A549 (cell line): ENCODE data around the gene ZNF569. TPM values are rescaled to one million over a fixed set of nuclear protein-coding genes. Genes with fewer than 3 reads are reported as not detected.

ENCODE experiments used
- ATAC-seq, 2 experiments: fragments of 200-7000 bp in 1 of 2; fragments of >200 bp in 1 of 2; cut with Nextera tagmentation in 1 of 2; cut with Tn5 transposase in 1 of 2; 3 replicates each; pipeline versions ENCODE4 v1.8.0 to v1.9.1; 2018 to 2020; ENCODE audit warnings: mild to moderate bottlenecking in 1 of 2, moderate library complexity in 1 of 2
- CTCF ChIA-PET: fragments of 300-600 bp; sonication (Branson Sonifier 250); formaldehyde crosslinking; extraction: SDS; loops from one replicate; lab custom pipeline; 2021; ENCODE audit warnings: antibody characterized with exemption, inconsistent platforms; lab: Yijun Ruan, JAX
- POLR2A ChIA-PET: fragments of 350-600 bp; formaldehyde crosslinking; extraction: SDS; loops from one replicate; lab custom pipeline; 2021; ENCODE audit warnings: antibody characterized with exemption, inconsistent platforms; lab: Yijun Ruan, JAX
- DNase-seq, 2 experiments: peaks; one replicate each; pipeline versions ENCODE4 v3.0.0 to v3.0.0-alpha.2; 2011 to 2016; ENCODE audit warnings: low read depth in 1 of 2, low spot score in 1 of 2
- FAIRE-seq: peaks from 2 replicates; lab custom pipeline; 2011; peaks lifted over from hg19 to GRCh38; lab: Jason Lieb, UNC
- H3K27ac ChIP-seq, 2 experiments: fragments of >200 bp; sonication (Bioruptor Twin); formaldehyde crosslinking; 3 replicates each; pipeline ENCODE4 v1.5.1; 2016 to 2017
- H3K4me1 ChIP-seq: fragments of >200 bp; sonication (Bioruptor Twin); formaldehyde crosslinking; 3 replicates; pipeline ENCODE4 v1.6.1; 2016
- H3K4me2 ChIP-seq: fragments of >200 bp; sonication (Bioruptor Twin); formaldehyde crosslinking; 3 replicates; pipeline ENCODE4 v1.6.1; 2016
- H3K4me3 ChIP-seq: fragments of >200 bp; sonication (Bioruptor Twin); formaldehyde crosslinking; 3 replicates; pipeline ENCODE4 v1.5.1; 2016
- H3K9me3 ChIP-seq: fragments of >200 bp; sonication (Bioruptor Twin); formaldehyde crosslinking; 3 replicates; pipeline ENCODE4 v1.6.1; 2016
- ATOH8 ChIP-seq: fragments of 250-450 bp; sonication (Bioruptor Pico); IDR thresholded peaks from 2 replicates; pipeline ENCODE4 v1.5.0; 2020; ENCODE audit warnings: low read depth, mild to moderate bottlenecking, moderate library complexity
- BCL3 ChIP-seq: fragments of >200 bp; sonication (Bioruptor Twin); formaldehyde crosslinking; IDR thresholded peaks from 3 replicates; pipeline ENCODE4 v1.6.1; 2016
- CBX8 ChIP-seq: fragments of 200-600 bp; sonication (generic); IDR thresholded peaks from 2 replicates; pipeline ENCODE4 v1.6.1; 2016
- CEBPB ChIP-seq, 2 experiments: fragments of >200 bp in 1 of 2; sonication (Bioruptor Twin) in 1 of 2; formaldehyde crosslinking in 1 of 2; IDR thresholded peaks; 2 replicates each; pipeline ENCODE4 v1.6.1; 2012 to 2016
- CHD2 ChIP-seq: fragments of 150-350 bp; IDR thresholded peaks from 2 replicates; pipeline ENCODE4 v1.6.1; 2014; ENCODE audit warnings: low read length; ENCODE audit not compliant: partially characterized antibody
- E2F6 ChIP-seq: IDR thresholded peaks from 2 replicates; pipeline ENCODE4 v1.6.1; 2012; ENCODE audit warnings: low read depth, borderline replicate concordance
- EHMT2 ChIP-seq: fragments of 200-600 bp; sonication (generic); IDR thresholded peaks from 2 replicates; pipeline ENCODE4 v1.6.1; 2016; ENCODE audit warnings: antibody characterized with exemption, low read depth, mild to moderate bottlenecking, moderate library complexity
- ESRRA ChIP-seq: fragments of 150-350 bp; IDR thresholded peaks from 2 replicates; pipeline ENCODE4 v1.6.1; 2014; ENCODE audit warnings: mild to moderate bottlenecking, low read length, borderline replicate concordance
- GATA3 ChIP-seq: IDR thresholded peaks from 2 replicates; pipeline ENCODE4 v1.6.1; 2012; ENCODE audit warnings: borderline replicate concordance
- HDAC2 ChIP-seq: fragments of 200-600 bp; sonication (generic); IDR thresholded peaks from 2 replicates; pipeline ENCODE4 v1.6.1; 2016
- HMGXB4 ChIP-seq: fragments of 250-450 bp; sonication (Bioruptor Pico); IDR thresholded peaks from 2 replicates; pipeline ENCODE4 v1.5.0; 2021; ENCODE audit warnings: mild to moderate bottlenecking, moderate library complexity, borderline replicate concordance
- HOXA7 ChIP-seq: fragments of 250-450 bp; sonication (Bioruptor Pico); IDR thresholded peaks from 2 replicates; pipeline ENCODE4 v1.5.0; 2020; ENCODE audit warnings: mild to moderate bottlenecking, moderate library complexity
- HOXB13 ChIP-seq: fragments of 250-450 bp; sonication (Bioruptor Pico); IDR thresholded peaks from 2 replicates; pipeline ENCODE4 v1.5.0; 2020; ENCODE audit warnings: low read depth, mild to moderate bottlenecking, moderate library complexity
- HOXB5 ChIP-seq: fragments of 250-450 bp; sonication (Bioruptor Pico); IDR thresholded peaks from 2 replicates; pipeline ENCODE4 v1.5.0; 2020; ENCODE audit warnings: mild to moderate bottlenecking, moderate library complexity
- JUN ChIP-seq, 2 experiments: fragments of >200 bp; sonication (Bioruptor Twin); formaldehyde crosslinking; IDR thresholded peaks; 2 replicates in 1 of 2; 3 replicates in 1 of 2; pipeline ENCODE4 v1.6.1; 2016 to 2017
- JUNB ChIP-seq: fragments of >200 bp; sonication (Bioruptor Twin); formaldehyde crosslinking; IDR thresholded peaks from 2 replicates; pipeline ENCODE4 v1.6.1; 2016
- MAX ChIP-seq: IDR thresholded peaks from 2 replicates; pipeline ENCODE4 v1.6.1; 2012
- NPAS2 ChIP-seq: fragments of 250-450 bp; sonication (Bioruptor Pico); IDR thresholded peaks from 2 replicates; pipeline ENCODE4 v1.8.0; 2022; ENCODE audit warnings: mild to moderate bottlenecking, moderate library complexity, borderline replicate concordance
- PHF8 ChIP-seq: fragments of 200-600 bp; sonication (generic); IDR thresholded peaks from 2 replicates; pipeline ENCODE4 v1.6.1; 2016; ENCODE audit warnings: low read depth, mild to moderate bottlenecking, antibody characterized with exemption, moderate library complexity, borderline replicate concordance
- POLR2A ChIP-seq: IDR thresholded peaks from 2 replicates; pipeline ENCODE4 v1.6.1; 2012; ENCODE audit warnings: mild to moderate bottlenecking, low read length
- RAD21 ChIP-seq, 2 experiments: fragments of >200 bp in 1 of 2; sonication (Bioruptor Twin) in 1 of 2; formaldehyde crosslinking in 1 of 2; IDR thresholded peaks in 1 of 2; conservative IDR thresholded peaks in 1 of 2; 2 replicates in 1 of 2; 3 replicates in 1 of 2; pipeline ENCODE4 v1.6.1; 2012 to 2018; ENCODE audit warnings: inconsistent platforms in 1 of 2
- RFX5 ChIP-seq: fragments of 450-650 bp; IDR thresholded peaks from 2 replicates; pipeline ENCODE4 v1.7.1; 2014; ENCODE audit warnings: antibody characterized with exemption, mild to moderate bottlenecking, moderate library complexity
- RNF2 ChIP-seq: fragments of 200-600 bp; sonication (generic); IDR thresholded peaks from 2 replicates; pipeline ENCODE4 v1.6.1; 2016; ENCODE audit warnings: low read depth, mild to moderate bottlenecking, antibody characterized with exemption, moderate library complexity, borderline replicate concordance
- SMC3 ChIP-seq: fragments of >200 bp; sonication (Bioruptor Twin); formaldehyde crosslinking; IDR thresholded peaks from 3 replicates; pipeline ENCODE4 v1.6.1; 2018; ENCODE audit warnings: inconsistent platforms
- ZC3H11A ChIP-seq: fragments of 450-650 bp; IDR thresholded peaks from 2 replicates; pipeline ENCODE4 v1.6.1; 2014; ENCODE audit warnings: antibody characterized with exemption, mild to moderate bottlenecking
- WGBS: methylation state at CpG from one replicate; pipeline ENCODE4 v1.1.6; 2017; ENCODE audit errors: missing lambda C conversion rate; 5-methylcytosine and 5-hydroxymethylcytosine counted together
- polyA minus RNA-seq: library from RNA; depleted of rRNA, polyadenylated mRNA; stranded (reverse); fragments of >200 nt; gene quantifications from 2 replicates; pipeline ENCODE4 v1.2.3, GENCODE V29; 2011; rRNA and poly(A)+ RNA removed
- polyA plus RNA-seq, 4 experiments: library from polyadenylated mRNA; depleted of rRNA in 3 of 4; stranded (reverse); fragments of >200 nt; fragmentation: RNase III in 1 of 4; extraction: RNeasy Plus Mini Kit Qiagen cat#74134 plus additional on column Dnase treatment in 1 of 4; gene quantifications; 2 replicates in 3 of 4; 3 replicates in 1 of 4; pipeline ENCODE4 v1.2.3, GENCODE V29; 2011 to 2017

The ZNF569 gene
- polyA plus RNA-seq (2011; rRNA removed), result 10.6 and 11.1 TPM in 2 replicates
- 1.9 and 2.0 TPM in 2 replicates for polyA plus RNA-seq (2012; cell fraction: cytosol; rRNA removed)
- 1.6 and 1.7 TPM in 2 replicates for polyA plus RNA-seq (2012; cell fraction: nucleus; rRNA removed)
- polyA plus RNA-seq (2017; fragmentation: RNase III; extraction: RNeasy Plus Mini Kit Qiagen cat#74134 plus additional on column Dnase treatment), result 6.3 to 6.6 TPM (median 6.5 TPM) in 3 replicates
- 4.8 and 8.1 TPM in 2 replicates for polyA minus RNA-seq

DNA sequence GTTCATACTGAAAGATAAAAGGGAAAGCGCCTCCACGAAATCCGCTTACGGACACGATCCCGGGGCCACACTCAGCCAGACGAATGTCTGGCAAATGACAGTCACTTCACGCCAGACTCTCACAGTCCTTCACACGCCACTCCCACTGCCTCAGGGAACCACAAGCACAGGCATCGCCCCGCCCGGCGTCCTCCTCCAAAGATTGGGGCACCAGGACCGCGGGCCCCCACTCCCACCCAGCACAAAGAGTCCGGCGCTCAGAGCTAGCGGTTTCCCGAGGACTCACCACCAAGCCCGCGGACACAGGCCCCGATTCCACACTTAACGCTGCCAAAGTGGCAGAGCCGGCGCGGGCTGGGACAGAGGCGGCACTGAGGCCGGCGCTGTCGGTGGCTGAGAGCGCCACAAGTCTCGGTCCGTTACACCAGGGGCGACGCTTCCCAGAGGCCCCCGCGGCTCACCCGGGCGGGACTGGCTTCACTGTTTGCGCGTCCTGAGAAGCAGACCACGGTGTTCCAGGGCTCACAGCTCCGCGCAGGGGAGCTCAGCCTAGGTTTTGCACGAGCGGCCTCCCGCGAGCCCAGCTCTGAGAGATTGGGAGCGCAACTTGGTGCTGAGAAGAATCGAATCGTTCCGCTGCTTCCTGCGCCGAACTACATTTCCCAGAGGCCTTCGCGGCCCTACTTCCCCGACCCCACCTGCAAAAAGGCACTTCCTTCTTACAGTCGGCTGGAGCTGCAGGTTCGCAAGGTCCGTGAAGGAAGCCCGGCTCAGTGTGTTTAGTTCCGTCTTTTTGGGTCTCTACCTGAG is at the start of gene ZNF569:
ZNF569 (minus strand) TSS at position 647 of the 810 bp plus-strand sequence. CDS start 22,523 bp downstream, outside the sequence.
- ChIA-PET POLR2A (interaction anchor here (0.9 to 1.6 kb wide), 5 partner anchors 96 to 977 kb away, joined by 5 to 7 read pairs (median 6); partner anchors contain the start of genes ZNF527, ZNF540, ZNF566 and ZNF571), CTCF (interaction anchor here (0.6 kb wide), 2 partner anchors 29 to 506 kb away, joined by 4 read pairs; no protein-coding TSS in a partner anchor)
- WGBS, result 2% methylated on average over 62 of the region's 62 CpGs
- Histone ChIP-seq H3K27ac (peak within 1 kb of the TSS; percentile 80 to 87), H3K9me3 (peaks cover 80% of the 10 kb centered on the region), H3K4me3 (peak within 1 kb of the TSS; percentile 63), H3K4me1 (no peaks in the 10 kb centered on the region), H3K4me2 (peak within 1 kb of the TSS; percentile 72)
- peak; percentile 82 to 86 for ATAC-seq
- TF ChIP-seq HOXB5 (no peak), ZC3H11A (peak; percentile 29; the same call in 1 of the 2 replicates), CEBPB (IDR thresholded peaks at IDR 0.05) (0 out of 4 replicates have a peak, but pooled peaks of 1 of the 2 experiments have one; percentile 45), HOXA7 (no peak), RFX5 (0 out of 2 replicates have a peak, but pooled peaks have one; percentile 49), JUNB (no peak), JUN (IDR thresholded peaks at IDR 0.05) (peak; percentile 12 to 91; a peak in 3 of 5 replicates), RNF2 (peak; percentile 52; the same call in 1 of the 2 replicates), MAX (peak; percentile 80), HMGXB4 (CRISPR knock-in tag) (no peak), PHF8 (peak; percentile 70; the same call in 1 of the 2 replicates), NPAS2 (CRISPR knock-in tag) (no peak), ESRRA (0 out of 2 replicates have a peak, but pooled peaks have one; percentile 67), ATOH8 (CRISPR knock-in tag) (no peak), E2F6 (peak; percentile 79), HDAC2 (no peak; the same call in 1 of the 2 replicates), HOXB13 (CRISPR knock-in tag) (no peak), SMC3 (no peak), CBX8 (no peak), POLR2A (peak; percentile 52), BCL3 (0 out of 3 replicates have a peak, but pooled peaks have one; percentile 20), RAD21 (conservative IDR thresholded peaks at IDR 0.05 in 1 of 2, IDR thresholded peaks at IDR 0.05 in 1 of 2) (peak; percentile 2 to 19; a peak in 1 of 5 replicates), GATA3 (peak; percentile 60; the same call in 1 of the 2 replicates), CHD2 (peak; percentile 55), EHMT2 (no peak)
- peak; percentile 88 to 99 for DNase-seq
- peak; percentile 100 for FAIRE-seq
